Measurements from ENCODE around the gene LRP11.
"Not testable (repeated sequence)": the region's sequence is repeated elsewhere in the genome, so short reads cannot be mapped to it uniquely, and the experiment has no call there.

Gene LRP11

DNA sequence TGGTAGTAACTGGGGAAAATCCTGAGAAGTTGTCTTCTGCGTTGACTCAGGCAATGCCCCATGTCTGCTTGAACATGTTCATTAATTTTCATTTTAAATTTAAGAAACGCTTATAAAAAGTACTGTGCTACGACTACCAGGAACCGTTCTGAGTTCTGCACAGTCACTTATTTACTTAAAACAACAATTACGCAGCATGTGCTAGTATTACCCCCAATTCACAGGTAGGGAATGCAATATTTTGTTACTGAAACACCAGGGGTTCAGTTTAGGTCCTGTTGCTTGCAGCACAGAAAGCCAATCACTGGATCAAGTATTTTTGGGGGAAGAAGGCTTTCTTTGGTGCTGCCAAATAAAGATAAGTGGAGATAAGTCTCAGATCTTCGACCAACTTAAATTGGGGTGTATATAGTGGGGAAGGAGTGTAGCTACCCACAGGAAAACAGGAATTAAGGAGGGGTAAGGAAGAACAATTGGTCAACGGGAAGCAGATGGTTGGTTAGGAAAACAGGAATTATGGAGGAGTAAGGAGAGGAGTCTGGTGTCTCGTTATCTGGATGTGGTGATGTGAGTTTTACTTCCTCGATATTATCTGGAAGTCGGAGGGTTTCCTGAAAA is 5.2 kb upstream of the LRP11 start:
- DNase-seq (ENCODE audit: low read depth in 3 of 3), result no peak

- no peak for DNase-seq (ENCODE audit: low read depth in 3 of 3)
Observed at GRCh38 chr6:149867876-149868640, 3.9 kb upstream of the LRP11 start.

DNA sequence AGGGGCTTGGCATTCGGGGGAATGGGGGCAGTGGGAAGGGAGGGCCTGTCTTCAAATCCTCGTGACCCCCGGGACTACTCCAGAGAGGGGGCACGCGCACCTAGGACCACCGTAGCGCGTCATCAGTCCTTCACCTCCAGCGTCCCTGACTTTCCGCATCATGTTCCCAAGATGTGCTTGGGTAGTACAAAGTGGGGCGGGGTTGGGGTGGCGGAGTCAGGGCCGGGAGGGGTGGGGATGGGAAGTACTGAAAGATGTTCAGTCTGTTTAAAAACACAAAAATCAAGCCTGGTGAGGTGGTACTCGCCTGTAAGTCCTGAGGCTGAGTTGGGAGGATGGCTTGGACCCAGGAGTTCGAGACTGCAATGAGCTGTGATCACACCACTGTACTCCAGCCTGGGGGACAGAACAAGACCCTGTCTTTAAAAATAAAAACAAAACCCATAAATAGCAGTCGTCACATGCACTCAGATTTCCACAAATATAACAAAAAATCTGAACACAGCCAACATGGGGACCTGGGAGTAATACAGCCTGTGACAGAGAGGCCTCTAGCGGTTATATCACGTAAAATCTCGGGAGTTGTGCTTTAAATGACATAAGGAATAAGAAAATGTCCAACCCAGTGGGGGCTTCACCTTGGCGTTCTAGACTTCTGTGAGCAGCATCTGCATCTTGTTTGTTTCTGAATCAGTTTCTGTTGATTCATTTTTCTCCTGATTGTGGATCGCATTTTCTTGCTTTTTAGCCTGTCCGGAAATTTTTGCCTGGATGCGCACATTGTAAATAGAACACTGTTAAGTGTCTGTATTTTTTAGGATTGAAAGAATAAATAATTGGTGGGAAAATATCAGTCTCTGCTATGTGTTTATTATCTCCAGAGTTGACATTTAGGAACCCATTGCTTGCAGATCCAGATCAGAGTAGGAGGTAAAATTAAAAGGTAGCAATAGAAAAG is 698 bp upstream of the LRP11 start:
- DNase-seq (ENCODE audit: low read depth in 3 of 3), result peak in 1 of 3 donors; percentile 25

GRCh38 chr6:149862922-149863697 is 1.0 kb downstream of the LRP11 start:
- DNase-seq (ENCODE audit: low read depth in 3 of 3), result peak in 2 of 3 donors; percentile 13 to 32

- not testable (repeated sequence) for DNase-seq (ENCODE audit: low read depth in 3 of 3)
Observed at GRCh38 chr6:149862424-149862738, 1.8 kb downstream of the LRP11 start.

GRCh38 chr6:149861603-149862423 is 2.3 kb downstream of the LRP11 start:
- no peak for DNase-seq (ENCODE audit: low read depth in 3 of 3)

DNA sequence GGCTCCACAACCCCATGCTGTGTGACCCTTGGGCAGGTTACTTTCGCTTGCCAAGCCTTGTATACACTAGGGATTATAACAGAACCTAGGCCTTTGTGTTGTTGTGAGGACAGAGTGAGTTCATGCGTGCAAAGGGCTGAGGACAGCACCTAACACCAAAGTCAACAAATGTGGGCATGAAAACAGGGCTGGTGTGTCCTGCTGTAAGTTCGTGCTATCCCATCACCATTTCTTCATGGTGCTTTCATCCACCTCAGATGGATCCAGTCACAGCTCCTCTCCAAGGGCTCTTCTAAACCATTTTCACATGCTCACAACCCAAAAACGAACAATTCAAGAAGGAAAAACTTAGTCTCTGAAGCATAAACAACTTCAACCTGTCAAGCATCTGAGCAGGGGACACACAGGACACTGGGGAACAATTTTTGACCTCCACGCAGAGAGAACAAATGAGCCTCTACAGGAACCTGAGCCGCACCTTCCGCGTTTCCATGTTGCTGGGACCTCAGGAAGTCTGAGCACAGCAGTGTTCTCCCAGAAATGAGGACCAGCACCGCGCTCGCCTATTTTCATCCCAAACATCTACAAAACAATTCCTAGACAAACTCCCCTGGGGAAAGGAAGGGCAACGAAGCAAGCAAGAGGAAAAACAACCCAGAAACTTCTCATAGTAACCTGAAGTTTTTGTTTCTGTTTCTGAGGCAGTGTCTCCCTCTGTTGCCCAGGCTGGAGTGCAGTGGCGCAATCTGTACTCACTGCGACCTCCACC is 3.1 kb downstream of the LRP11 start:
- DNase-seq (ENCODE audit: low read depth in 3 of 3), result no peak

DNA sequence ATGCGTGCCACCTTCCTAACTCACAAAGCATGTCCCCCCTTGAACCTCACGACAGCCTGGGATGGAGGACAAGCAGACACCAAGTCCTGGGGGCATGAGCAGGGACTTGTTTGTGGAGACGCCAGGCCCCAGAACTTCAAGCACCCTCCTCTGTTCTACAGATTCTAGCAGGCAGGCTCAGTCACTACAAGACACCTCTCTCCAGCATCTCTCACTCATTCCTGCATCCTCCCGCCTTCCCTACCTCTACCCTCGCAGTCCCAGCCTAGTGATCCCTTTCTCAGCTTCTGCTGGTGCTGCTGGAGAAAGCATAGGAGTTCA is 3.7 kb downstream of the LRP11 start:
- no peak for DNase-seq (ENCODE audit: low read depth in 3 of 3)

DNA sequence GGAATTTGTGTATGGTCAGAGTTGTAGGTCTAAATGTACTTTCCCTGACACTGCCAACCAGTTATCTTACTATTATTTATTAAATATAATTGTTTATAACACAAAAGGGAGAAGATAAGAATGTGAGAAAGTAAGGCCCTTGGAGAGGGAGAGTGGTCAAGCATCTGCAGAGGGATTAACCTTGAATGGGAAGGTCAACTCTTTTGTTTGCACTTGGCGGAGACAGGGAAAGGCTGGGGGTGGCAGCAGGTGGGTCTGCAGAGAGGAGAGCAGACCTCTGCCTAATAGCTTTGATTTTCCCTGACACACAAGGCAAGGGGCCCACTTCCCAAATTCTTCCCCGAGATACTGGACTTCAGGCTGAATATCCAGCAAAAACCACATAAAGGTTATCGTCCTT is 4.2 kb downstream of the LRP11 start:
- no peak for DNase-seq (ENCODE audit: low read depth in 3 of 3)

DNA sequence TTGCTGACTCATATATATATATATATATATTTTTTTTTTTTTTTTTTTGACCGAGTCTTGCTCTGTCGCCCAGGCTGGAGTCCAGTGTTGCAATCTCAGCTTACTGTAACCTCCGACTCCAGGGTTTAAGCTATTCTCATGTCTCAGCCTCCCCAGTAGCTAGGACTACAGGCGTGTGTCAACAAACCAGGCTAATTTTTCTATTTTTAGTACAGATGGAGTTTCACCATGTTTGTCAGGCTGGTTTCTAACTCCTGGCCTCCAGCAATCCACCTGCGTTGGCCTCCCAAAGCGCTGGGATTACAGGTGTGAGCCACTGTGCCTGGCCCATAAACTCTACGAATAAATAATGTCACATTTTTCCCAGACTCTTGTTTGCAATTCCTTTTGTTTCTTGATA is 4.8 kb downstream of the LRP11 start:
- no peak for DNase-seq (ENCODE audit: low read depth in 3 of 3)

DNA sequence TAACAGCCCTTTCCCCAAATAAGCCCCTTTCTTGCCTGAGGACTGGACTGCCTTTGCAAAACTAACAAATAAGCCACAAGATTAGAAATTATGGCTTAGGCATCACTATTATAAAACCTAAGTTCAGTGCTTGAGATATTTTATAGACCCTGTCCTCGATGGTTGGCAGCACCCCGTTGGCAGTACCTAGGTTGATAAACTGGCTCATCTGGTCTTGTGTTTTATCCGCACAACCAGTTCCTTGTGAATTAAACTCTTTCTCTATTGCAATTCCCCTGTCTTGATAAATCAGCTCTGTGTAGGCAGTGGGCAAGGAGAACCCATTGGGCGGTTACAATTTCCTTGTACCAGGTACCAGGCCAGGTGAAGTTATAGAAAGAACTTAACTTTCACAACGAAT is 6.6 kb downstream of the LRP11 start:
- no peak for DNase-seq (ENCODE audit: low read depth in 3 of 3)

- no peak for DNase-seq (ENCODE audit: low read depth in 3 of 3)
Observed at GRCh38 chr6:149856256-149856994, 7.7 kb downstream of the LRP11 start.

DNA sequence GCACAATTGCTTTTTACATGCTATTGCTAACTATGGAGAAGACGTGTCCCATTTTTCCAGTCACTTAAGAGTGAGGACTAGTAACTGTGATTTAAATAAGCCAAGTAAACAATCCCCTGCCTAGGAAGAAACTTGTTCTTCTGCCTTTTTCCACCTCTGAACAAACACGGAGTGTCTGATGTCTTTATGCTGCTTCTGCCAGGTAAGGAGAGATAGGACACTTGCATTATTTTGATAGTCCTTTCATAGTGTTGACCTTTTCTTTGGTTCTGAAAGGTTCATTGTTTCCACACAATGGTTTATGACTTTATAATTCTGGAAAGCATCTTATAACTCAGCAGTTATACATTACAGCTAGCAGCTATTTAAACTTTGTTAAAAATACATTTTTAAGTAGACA is 8.4 kb downstream of the LRP11 start:
- DNase-seq (ENCODE audit: low read depth in 3 of 3), result no peak

DNA sequence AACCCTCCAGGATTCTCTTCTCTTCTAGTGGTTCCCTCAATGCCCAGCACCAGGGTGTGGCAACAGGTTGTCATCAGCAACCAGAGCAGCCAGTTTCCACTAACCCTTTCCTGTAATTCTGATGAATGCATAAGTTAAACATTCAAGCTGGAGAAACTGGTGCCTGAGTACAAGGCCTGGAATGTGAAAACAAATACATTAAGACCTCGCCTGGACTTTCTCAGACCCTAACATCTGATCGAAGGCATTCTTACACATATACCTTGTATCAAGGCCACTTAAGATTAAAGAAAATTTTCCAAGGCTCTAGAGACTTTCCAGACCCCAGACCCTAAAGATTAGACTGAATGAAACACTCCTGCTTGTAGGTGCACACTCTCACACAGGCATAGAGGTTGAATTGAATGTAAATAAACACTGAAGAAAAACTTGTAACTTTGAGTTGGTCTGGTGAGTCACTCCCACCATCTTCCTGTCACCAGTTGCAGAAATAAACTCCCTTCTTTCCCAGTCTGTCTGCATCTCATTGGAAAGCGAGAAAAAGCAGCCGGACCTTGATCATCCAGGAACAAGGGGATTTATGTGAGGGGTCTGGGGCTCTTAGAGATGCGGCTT is 9.0 kb downstream of the LRP11 start:
- DNase-seq (ENCODE audit: low read depth in 3 of 3), result no peak

DNA sequence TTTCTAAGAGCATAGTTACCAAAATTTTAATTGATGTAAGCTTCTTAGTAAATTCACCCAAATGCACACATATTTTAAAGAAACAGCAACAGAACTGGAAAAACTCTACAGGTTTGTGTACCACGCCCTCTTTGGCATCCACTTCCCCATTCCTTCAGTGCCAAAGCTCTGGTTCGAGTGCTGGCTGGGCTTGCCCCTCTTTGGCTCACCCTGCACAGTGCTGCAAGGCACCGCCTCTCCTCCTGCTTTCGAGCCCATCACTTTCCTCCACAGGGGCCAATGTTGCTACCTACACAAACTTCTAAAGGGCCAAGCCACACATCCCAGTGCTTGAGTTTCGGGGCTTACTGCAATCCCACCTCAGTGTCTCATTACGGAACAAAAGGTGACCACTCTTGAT is 9.6 kb downstream of the LRP11 start:
- DNase-seq (ENCODE audit: low read depth in 3 of 3), result no peak

- not testable (repeated sequence) for DNase-seq (ENCODE audit: low read depth in 3 of 3)
Observed at GRCh38 chr6:149854017-149854416, 10.1 kb downstream of the LRP11 start.

DNA sequence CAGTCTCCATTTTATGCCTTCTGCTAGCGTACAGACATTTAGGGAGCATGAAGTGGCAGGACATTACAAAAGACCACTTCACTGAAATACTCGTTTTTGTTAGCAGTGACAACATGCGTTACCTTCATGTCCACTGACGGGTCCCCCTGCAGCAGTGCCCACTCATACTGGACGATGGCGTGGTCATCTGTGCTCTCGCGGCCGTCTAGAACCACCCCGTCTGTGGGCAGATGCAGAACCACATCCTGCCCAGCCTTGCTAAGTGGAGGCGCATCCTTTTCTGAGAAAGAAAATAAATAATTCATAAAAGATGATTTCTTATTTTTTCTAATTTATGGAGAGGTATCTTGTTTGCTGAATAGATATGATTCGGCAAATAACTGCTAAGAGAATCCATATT is 11.3 kb downstream of the LRP11 start:
- no peak for DNase-seq (ENCODE audit: low read depth in 3 of 3)

- no peak for DNase-seq (ENCODE audit: low read depth in 3 of 3)
Observed at GRCh38 chr6:149852180-149852579, 12.0 kb downstream of the LRP11 start.

GRCh38 chr6:149851461-149852110 is 12.6 kb downstream of the LRP11 start:
- no peak for DNase-seq (ENCODE audit: low read depth in 3 of 3)
